Measurements from ENCODE around the gene ANKMY2.

The ANKMY2 gene

DNA sequence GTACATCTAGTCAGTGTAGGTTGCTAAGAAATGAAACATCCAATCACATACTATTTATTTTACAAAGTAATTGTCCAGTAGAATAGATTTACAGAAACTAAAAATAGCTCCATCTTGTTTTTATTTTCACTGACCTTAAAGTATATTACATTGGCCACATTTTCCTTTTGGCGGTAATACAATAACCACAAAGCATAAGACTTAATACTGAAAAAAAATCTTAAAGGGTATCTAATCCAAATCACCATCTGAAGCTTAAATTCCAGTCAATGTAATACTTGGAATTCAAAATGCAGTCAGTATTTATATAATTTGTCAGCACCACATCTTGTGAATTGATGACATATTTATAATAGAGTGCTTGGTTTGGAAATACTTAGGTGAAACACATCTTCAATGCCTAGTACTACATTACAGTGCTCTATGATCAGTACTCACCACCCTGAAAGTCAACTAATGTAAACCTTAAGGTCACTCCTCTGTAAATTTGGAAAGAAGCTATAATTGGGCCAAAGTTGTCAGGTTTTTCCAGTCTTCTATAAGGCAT, 8.9 kb downstream of the ANKMY2 start:
- H3K27ac ChIP-seq, result no peak overlapping the region

DNA sequence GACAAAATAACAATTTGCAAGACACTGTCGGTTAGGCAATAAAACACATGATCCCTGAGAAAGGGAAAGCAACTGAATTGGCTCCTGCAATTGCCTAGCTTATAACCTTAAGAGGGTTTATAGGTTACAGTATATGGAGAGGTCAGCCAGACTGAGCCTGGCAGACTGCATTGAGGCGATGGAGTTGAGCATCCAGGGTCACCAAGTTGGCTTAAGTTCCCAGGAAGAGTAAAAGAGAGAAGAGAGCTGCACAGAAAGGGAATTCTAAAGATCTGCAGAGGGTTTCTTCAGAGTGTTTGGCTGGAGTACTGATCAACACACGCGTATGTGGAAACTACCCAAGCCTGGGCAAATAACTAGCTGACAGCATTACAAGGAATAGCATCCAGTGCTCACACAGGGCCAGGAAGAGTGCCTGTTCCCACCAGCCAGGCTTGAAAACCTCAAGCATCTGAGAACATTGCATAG, 11.2 kb downstream of the ANKMY2 start:
- no peak overlapping the region for H3K27ac ChIP-seq
- TF ChIP-seq, protein P1, sequence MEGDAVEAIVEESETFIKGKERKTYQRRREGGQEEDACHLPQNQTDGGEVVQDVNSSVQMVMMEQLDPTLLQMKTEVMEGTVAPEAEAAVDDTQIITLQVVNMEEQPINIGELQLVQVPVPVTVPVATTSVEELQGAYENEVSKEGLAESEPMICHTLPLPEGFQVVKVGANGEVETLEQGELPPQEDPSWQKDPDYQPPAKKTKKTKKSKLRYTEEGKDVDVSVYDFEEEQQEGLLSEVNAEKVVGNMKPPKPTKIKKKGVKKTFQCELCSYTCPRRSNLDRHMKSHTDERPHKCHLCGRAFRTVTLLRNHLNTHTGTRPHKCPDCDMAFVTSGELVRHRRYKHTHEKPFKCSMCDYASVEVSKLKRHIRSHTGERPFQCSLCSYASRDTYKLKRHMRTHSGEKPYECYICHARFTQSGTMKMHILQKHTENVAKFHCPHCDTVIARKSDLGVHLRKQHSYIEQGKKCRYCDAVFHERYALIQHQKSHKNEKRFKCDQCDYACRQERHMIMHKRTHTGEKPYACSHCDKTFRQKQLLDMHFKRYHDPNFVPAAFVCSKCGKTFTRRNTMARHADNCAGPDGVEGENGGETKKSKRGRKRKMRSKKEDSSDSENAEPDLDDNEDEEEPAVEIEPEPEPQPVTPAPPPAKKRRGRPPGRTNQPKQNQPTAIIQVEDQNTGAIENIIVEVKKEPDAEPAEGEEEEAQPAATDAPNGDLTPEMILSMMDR (IDR thresholded peaks at IDR 0.05), result no peak
- TF ChIP-seq ZFX (IDR thresholded peaks at IDR 0.05; ENCODE audit: borderline replicate concordance), result no peak

More for the DNA sequence above, 8.9 kb downstream of the ANKMY2 start:
- TF ChIP-seq ZFX (IDR thresholded peaks at IDR 0.05; ENCODE audit: borderline replicate concordance), result no peak
- TF ChIP-seq, protein P1 (IDR thresholded peaks at IDR 0.05), result no peak

DNA sequence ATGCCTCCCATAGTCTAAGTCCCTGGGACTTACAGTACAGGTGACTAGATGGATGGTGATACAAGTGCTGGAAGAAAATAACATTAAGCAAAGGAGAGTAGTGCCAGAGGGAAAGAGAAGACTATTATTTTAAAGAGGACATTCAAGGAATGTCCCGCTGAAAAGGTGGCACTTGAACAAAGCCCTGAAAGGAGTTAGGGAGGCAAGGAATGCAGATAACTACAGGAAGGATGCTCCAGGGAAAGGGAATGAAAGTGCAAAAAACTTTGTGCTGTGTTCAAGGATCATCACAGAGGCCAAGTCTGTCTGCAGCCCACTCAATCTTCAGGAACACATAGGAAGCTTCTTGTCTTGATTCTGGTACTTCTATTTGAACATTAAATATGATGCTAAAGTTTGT, 14.9 kb downstream of the ANKMY2 start:
- H3K27ac ChIP-seq, result no peak overlapping the region
- no peak for TF ChIP-seq ZFX (IDR thresholded peaks at IDR 0.05; ENCODE audit: borderline replicate concordance)
- TF ChIP-seq, protein P1 (IDR thresholded peaks at IDR 0.05), result no peak

DNA sequence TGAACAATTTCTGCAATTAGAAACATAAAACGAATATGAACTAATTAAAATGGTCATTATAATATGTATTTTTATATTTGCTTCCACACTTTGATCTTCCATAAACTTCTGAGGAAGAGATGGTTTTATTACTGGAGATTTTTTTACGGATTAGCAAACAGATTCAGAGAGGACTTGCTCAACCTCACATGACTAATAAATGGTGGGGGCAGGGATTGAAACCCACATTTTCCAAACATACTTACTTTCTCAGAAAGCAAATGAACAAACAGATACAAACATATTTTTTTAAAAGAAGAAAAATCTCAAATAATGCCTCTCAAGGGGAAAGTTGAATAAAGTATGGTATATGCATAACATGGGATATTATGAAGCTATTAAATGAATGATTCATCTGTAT, 18.3 kb downstream of the ANKMY2 start:
- TF ChIP-seq ZFX (IDR thresholded peaks at IDR 0.05; ENCODE audit: borderline replicate concordance), result no peak
- TF ChIP-seq, protein P1 (IDR thresholded peaks at IDR 0.05), result no peak

DNA sequence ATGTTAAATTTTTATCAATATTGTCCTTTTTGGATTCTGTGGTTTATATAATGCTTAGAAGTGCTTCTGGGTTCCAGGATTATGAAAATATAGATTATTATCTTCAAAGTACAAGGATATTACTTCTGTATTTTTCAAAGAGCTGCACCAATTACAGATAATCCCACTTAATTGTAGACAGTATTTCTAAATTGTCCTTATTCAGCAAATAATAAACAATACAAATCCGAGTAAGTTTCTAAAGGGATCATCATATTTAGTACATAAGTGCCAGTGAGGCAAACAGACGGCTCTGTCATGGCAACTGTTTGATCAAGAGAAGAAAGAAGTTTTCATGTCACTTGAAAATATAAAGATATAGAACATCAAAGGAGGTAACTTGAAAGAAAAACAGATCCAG, 19.2 kb downstream of the ANKMY2 start:
- H3K27ac ChIP-seq, result no peak overlapping the region
- TF ChIP-seq ZFX (IDR thresholded peaks at IDR 0.05; ENCODE audit: borderline replicate concordance), result no peak
- TF ChIP-seq, protein P1 (IDR thresholded peaks at IDR 0.05), result no peak

More for the DNA sequence above, 18.3 kb downstream of the ANKMY2 start:
- no peak overlapping the region for H3K27ac ChIP-seq

DNA sequence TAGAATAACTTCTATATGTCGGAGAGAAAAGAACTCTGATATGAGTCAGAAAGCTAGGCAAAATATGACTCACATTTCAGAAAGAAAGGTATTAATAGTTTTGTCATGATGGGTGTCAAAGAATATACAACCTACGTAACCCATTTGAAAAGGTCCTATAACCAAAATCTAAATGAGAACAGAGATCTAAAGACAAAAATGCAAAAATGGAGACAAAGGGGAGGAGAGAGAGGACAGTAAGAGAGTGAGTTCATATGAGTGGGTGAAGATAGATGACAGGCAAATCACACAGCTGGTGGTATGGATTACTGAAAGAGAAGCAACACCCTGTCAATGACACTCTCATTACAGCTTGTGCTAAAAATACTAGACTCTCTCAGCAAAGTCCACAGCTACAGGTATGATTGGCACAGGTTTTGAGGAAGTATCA, 25.6 kb downstream of the ANKMY2 start:
- no peak overlapping the region for H3K27ac ChIP-seq
- TF ChIP-seq, protein P1 (IDR thresholded peaks at IDR 0.05), result no peak
- no peak for TF ChIP-seq ZFX (IDR thresholded peaks at IDR 0.05; ENCODE audit: borderline replicate concordance)

DNA sequence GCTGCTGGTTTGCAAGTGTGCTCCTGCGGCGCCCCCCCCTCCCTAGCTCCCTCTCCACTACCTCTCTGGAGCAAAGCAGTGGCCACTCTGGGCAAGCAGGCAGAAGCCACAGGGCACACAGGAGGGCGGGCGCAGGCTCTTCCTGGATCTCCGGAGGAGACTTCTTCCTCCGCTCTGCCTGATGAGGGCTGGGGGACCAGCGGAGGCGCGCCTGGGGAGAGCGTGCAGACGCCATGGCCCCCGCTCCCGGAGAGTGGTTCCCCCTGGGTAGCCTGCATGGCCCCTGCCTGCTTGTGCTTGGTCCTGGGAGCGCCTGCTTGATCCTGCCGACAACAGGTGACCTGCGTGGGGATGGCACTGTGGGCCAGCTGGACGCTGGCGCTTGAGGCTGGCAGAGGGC, 29.0 kb downstream of the ANKMY2 start:
- TF ChIP-seq ZFX (IDR thresholded peaks at IDR 0.05; ENCODE audit: borderline replicate concordance), result no peak
- TF ChIP-seq, protein P1 (IDR thresholded peaks at IDR 0.05), result no peak
- H3K27ac ChIP-seq, result no peak overlapping the region
